Lower lobe of right lung (tissue), 2 donors: Measurements from ENCODE around the gene NKX1-1. TPM values are rescaled to one million over a fixed set of nuclear protein-coding genes. Genes with fewer than 3 reads are reported as not detected.
A peak's percentile ranks its signal among the peaks of the same experiment; 100 is the strongest.

Experiments used
- ATAC-seq, 2 donors: fragments of 200-7000 bp; cut with Tn5 transposase; one replicate each; pipeline ENCODE4 v1.9.1; 2020 to 2022; ENCODE audit warnings: mild to moderate bottlenecking in 2 of 2, moderate library complexity in 2 of 2
- DNase-seq: peaks from one replicate; pipeline ENCODE4 v3.0.0-alpha.2; 2020
- H3K27ac ChIP-seq: fragments of 200-600 bp; one replicate; pipeline ENCODE4 v1.8.0; 2022
- H3K27me3 ChIP-seq: fragments of 200-600 bp; one replicate; pipeline ENCODE4 v1.8.0; 2022; ENCODE audit warnings: low read depth
- H3K36me3 ChIP-seq: fragments of 200-600 bp; one replicate; pipeline ENCODE4 v1.8.0; 2022; ENCODE audit warnings: mild to moderate bottlenecking
- H3K4me1 ChIP-seq: fragments of 200-600 bp; one replicate; pipeline ENCODE4 v1.8.0; 2022
- H3K4me3 ChIP-seq: fragments of 200-600 bp; one replicate; pipeline ENCODE4 v1.8.0; 2022; ENCODE audit warnings: mild to moderate bottlenecking
- H3K9me3 ChIP-seq: fragments of 200-600 bp; one replicate; pipeline ENCODE4 v1.8.0; 2022
- CTCF ChIP-seq: fragments of 200-600 bp; IDR thresholded peaks from one replicate; pipeline ENCODE4 v1.8.0; 2022; ENCODE audit warnings: antibody characterized with exemption, mild to moderate bottlenecking
- intact Hi-C: fragments of 100-400 bp; cut with DNase I; formaldehyde crosslinking; loops from one replicate; pipeline ENCODE4 v1.11.0; 2022
- total RNA-seq: library from RNA; stranded (reverse); fragmentation: NEBNext Ultra II Directional; extraction: Animal tissue kit (Norgen Biotek cat#: 25700); gene quantifications from one replicate; pipeline ENCODE4 v1.2.1, GENCODE V29; 2021
- donor health status: DM: no; HTN: yes; CAD: no; lungs with severe emphysema.

The NKX1-1 gene
- total RNA-seq, 1 donor from 2014 or later: not detected

GRCh38 chr4:1384675-1385372, 21.4 kb downstream of the NKX1-1 start:
- Histone ChIP-seq H3K9me3 (peaks cover 9% of the 10 kb centered on the region), H3K36me3 (peaks cover 58% of the 10 kb centered on the region), H3K27ac (no peak overlapping the region), H3K27me3 (no peaks in the 10 kb centered on the region), H3K4me1 (no peaks in the 10 kb centered on the region), H3K4me3 (no peak overlapping the region)
- TF ChIP-seq CTCF: no peak
- ATAC-seq (no peak), DNase-seq (peak; percentile 31)
- intact Hi-C loops: no loop called here

- no peaks in the 10 kb centered on the region for H3K4me1 ChIP-seq
- no peaks in the 10 kb centered on the region for H3K27me3 ChIP-seq
- peaks cover 58% of the 10 kb centered on the region for H3K36me3 ChIP-seq
- no peak overlapping the region for H3K4me3 ChIP-seq
- intact Hi-C loops: no loop called here
- TF ChIP-seq CTCF: no peak
- DNase-seq (peak; percentile 37), ATAC-seq (no peak)
- peaks cover 4% of the 10 kb centered on the region for H3K9me3 ChIP-seq
- H3K27ac ChIP-seq: no peak overlapping the region
Observed at GRCh38 chr4:1383728-1384591, 22.3 kb downstream of the NKX1-1 start.

GRCh38 chr4:1382776-1383727, 23.2 kb downstream of the NKX1-1 start:
- Histone ChIP-seq H3K36me3 (peaks cover 58% of the 10 kb centered on the region), H3K9me3 (no peaks in the 10 kb centered on the region), H3K27ac (no peak overlapping the region), H3K4me1 (no peaks in the 10 kb centered on the region), H3K4me3 (no peak overlapping the region), H3K27me3 (no peaks in the 10 kb centered on the region)
- ATAC-seq (no peak), DNase-seq (peak; percentile 37)
- intact Hi-C loops: no loop called here
- TF ChIP-seq CTCF: no peak

GRCh38 chr4:1381944-1382541, 24.2 kb downstream of the NKX1-1 start:
- DNase-seq (peak; percentile 43), ATAC-seq (no peak)
- H3K4me1 ChIP-seq: no peaks in the 10 kb centered on the region
- no peak for TF ChIP-seq CTCF
- no peak overlapping the region for H3K4me3 ChIP-seq
- intact Hi-C loops: no loop called here
- H3K36me3 ChIP-seq: peaks cover 66% of the 10 kb centered on the region
- H3K9me3 ChIP-seq: no peaks in the 10 kb centered on the region
- no peak overlapping the region for H3K27ac ChIP-seq
- H3K27me3 ChIP-seq: no peaks in the 10 kb centered on the region

- H3K9me3 ChIP-seq: no peaks in the 10 kb centered on the region
- no peak overlapping the region for H3K4me3 ChIP-seq
- no peaks in the 10 kb centered on the region for H3K4me1 ChIP-seq
- peak; percentile 18 for DNase-seq
- H3K36me3 ChIP-seq: peaks cover 64% of the 10 kb centered on the region
- no peak for ATAC-seq
- no peak for TF ChIP-seq CTCF
- H3K27ac ChIP-seq: no peak overlapping the region
- H3K27me3 ChIP-seq: no peaks in the 10 kb centered on the region
- intact Hi-C loops: no loop called here
Observed at GRCh38 chr4:1381181-1381621, 25.0 kb downstream of the NKX1-1 start.
